GM12878 (cell line): ENCODE data around the gene NELFB. TPM values are rescaled to one million over a fixed set of nuclear protein-coding genes. Genes with fewer than 3 reads are reported as not detected.

Source experiments
- ATAC-seq: fragments of 200-7000 bp; cut with Tn5 transposase; 3 replicates; pipeline ENCODE4 v1.9.1; 2020; ENCODE audit warnings: mild to moderate bottlenecking, moderate library complexity
- BruUV-seq: library from RNA; stranded (reverse); fragments of 400-500 nt; replicated peaks from 2 replicates; lab custom pipeline; 2021; lab: Mats Ljungman, UMichigan
- CTCF ChIA-PET: fragments of 300-600 bp; sonication (Branson Sonifier 250); formaldehyde crosslinking; extraction: SDS; loops from one replicate; lab custom pipeline; 2021; ENCODE audit warnings: inconsistent platforms; lab: Yijun Ruan, JAX
- POLR2A ChIA-PET: fragments of 350-600 bp; formaldehyde crosslinking; extraction: SDS; loops from one replicate; lab custom pipeline; 2021; ENCODE audit warnings: inconsistent platforms; lab: Charles Lee
- RAD21 ChIA-PET: fragments of 300-600 bp; sonication (Branson Sonifier 250); formaldehyde crosslinking; loops from one replicate; lab custom pipeline; 2023; ENCODE audit warnings: antibody characterized with exemption; ENCODE audit not compliant: unreplicated experiment; lab: Charles Lee
- SMC1A ChIA-PET: fragments of 300-600 bp; sonication (Branson Sonifier 250); formaldehyde crosslinking; loops from one replicate; lab custom pipeline; 2023; ENCODE audit not compliant: unreplicated experiment, uncharacterized antibody; lab: Charles Lee
- DNase-seq: peaks from one replicate; pipeline ENCODE4 v3.0.0-alpha.2; 2011; ENCODE audit warnings: low read depth, low spot score
- FAIRE-seq: peaks from 3 replicates; lab custom pipeline; 2011; peaks lifted over from hg19 to GRCh38; lab: Jason Lieb, UNC
- H2AFZ ChIP-seq: 2 replicates; pipeline ENCODE4 v1.6.0; 2011; ENCODE audit warnings: low read depth, low read length, control low read depth; ENCODE audit not compliant: control insufficient read depth
- H3K27ac ChIP-seq: 2 replicates; pipeline ENCODE4 v1.5.1; 2011; ENCODE audit warnings: control low read depth; ENCODE audit not compliant: control insufficient read depth, insufficient read depth
- H3K27me3 ChIP-seq, 2 experiments: replicated peaks in 1 of 2; 2 replicates each; pipeline versions ENCODE4 v1.6.0 to v1.6.1; 2011; ENCODE audit warnings: low read length in 1 of 2; ENCODE audit not compliant: control insufficient read depth in 2 of 2, insufficient read depth in 2 of 2
- H3K36me3 ChIP-seq, 2 experiments: 2 replicates each; pipeline ENCODE4 v1.5.1; 2011; ENCODE audit warnings: low read length in 1 of 2; ENCODE audit not compliant: control insufficient read depth in 2 of 2, insufficient read depth in 2 of 2
- H3K4me1 ChIP-seq: 2 replicates; pipeline ENCODE4 v1.6.1; 2011; ENCODE audit warnings: mild to moderate bottlenecking, low read length, moderate library complexity, mixed read lengths; ENCODE audit not compliant: control insufficient read depth, insufficient read depth
- H3K4me2 ChIP-seq: 2 replicates; pipeline ENCODE4 v1.6.0; 2011; ENCODE audit warnings: control low read depth; ENCODE audit not compliant: control insufficient read depth, insufficient read depth
- H3K4me3 ChIP-seq: fragments of 200-600 bp; sonication (generic); 2 replicates; pipeline ENCODE4 v1.5.1; 2016
- H3K79me2 ChIP-seq: 2 replicates; pipeline ENCODE4 v1.6.0; 2011; ENCODE audit warnings: low read length; ENCODE audit not compliant: control insufficient read depth, insufficient read depth
- H3K9ac ChIP-seq: 2 replicates; pipeline ENCODE4 v1.8.0; 2011; ENCODE audit warnings: low read length, control low read depth, mixed read lengths; ENCODE audit not compliant: control insufficient read depth, insufficient read depth
- H3K9me3 ChIP-seq: replicated peaks from 3 replicates; pipeline ENCODE4 v1.5.1; 2011; ENCODE audit warnings: mild to moderate bottlenecking, low read length; ENCODE audit not compliant: control insufficient read depth, insufficient read depth
- H4K20me1 ChIP-seq: 2 replicates; pipeline ENCODE4 v1.6.0; 2011; ENCODE audit not compliant: control insufficient read depth, insufficient read depth
- CBX3 ChIP-seq: fragments of 200-600 bp; sonication (generic); IDR thresholded peaks from 2 replicates; pipeline ENCODE4 v1.6.1; 2016; ENCODE audit warnings: low read depth, borderline replicate concordance
- NFYA ChIP-seq: IDR thresholded peaks from 2 replicates; pipeline ENCODE4 v1.6.1; 2011; ENCODE audit warnings: low read depth, mild to moderate bottlenecking, low read length, improper control_type of control experiment, borderline replicate concordance
- NFYB ChIP-seq: IDR thresholded peaks from 2 replicates; pipeline ENCODE4 v1.6.1; 2011; ENCODE audit warnings: low read depth, mild to moderate bottlenecking, low read length, improper control_type of control experiment, moderate library complexity; ENCODE audit not compliant: insufficient read depth
- SREBF2 ChIP-seq: IDR thresholded peaks from 2 replicates; pipeline ENCODE4 v1.6.1; 2012; ENCODE audit warnings: mild to moderate bottlenecking, low read length
- ZNF274 ChIP-seq: IDR thresholded peaks from one replicate; pipeline ENCODE4 v1.8.0; 2011; ENCODE audit not compliant: insufficient read length, insufficient read depth
- WGBS: methylation state at CpG from one replicate; pipeline ENCODE4 v1.1.6; 2016; ENCODE audit warnings: low lambda C conversion rate; ENCODE audit not compliant: insufficient replicate concordance, insufficient coverage; ENCODE audit errors: missing lambda C conversion rate; 5-methylcytosine and 5-hydroxymethylcytosine counted together
- in situ Hi-C: fragments of 300-500 bp; cut with MboI; formaldehyde crosslinking; loops from 9 replicates; pipeline ENCODE4 v1.14.3; 2018; ENCODE audit warnings: mixed read lengths
- intact Hi-C: fragments of 100-400 bp; cut with micrococcal nuclease; formaldehyde crosslinking; loops from one replicate; pipeline ENCODE4 v1.14.2; 2022; ENCODE audit not compliant: unreplicated experiment
- polyA plus RNA-seq, 11 experiments: library from polyadenylated mRNA; depleted of rRNA in 4 of 11; unstranded in 6 of 11; stranded (reverse) in 5 of 11; fragments of >200 nt; fragmentation: Nextera tagmentation in 4 of 11; fragmentation: Illumina TruSeq in 1 of 11; extraction: Ambion mirVana in 4 of 11; extraction: Trizol in 1 of 11; gene quantifications; 1 replicate in 1 of 11; 2 replicates in 10 of 11; pipeline versions ENCODE4 v1.2.1 to v1.2.3, GENCODE V29; 2011 to 2016; ENCODE audit warnings: inconsistent platforms in 2 of 11, missing spikeins in 2 of 11, low read depth in 1 of 11
- total RNA-seq, 4 experiments: library from RNA; depleted of rRNA in 3 of 4; stranded (reverse); fragments of >200 nt in 3 of 4; fragmentation: Illumina TruSeq in 1 of 4; extraction: Trizol in 1 of 4; gene quantifications; 2 replicates each; pipeline versions ENCODE4 v1.2.1 to v1.2.3, GENCODE V29; 2013 to 2021
- TF ChIP-seq, protein P1 (sequence below): fragments of 450-650 bp; formaldehyde crosslinking; IDR thresholded peaks from 2 replicates; pipeline ENCODE4 v1.4.0; 2020; ENCODE audit warnings: mild to moderate bottlenecking, moderate library complexity
- TF ChIP-seq, protein P2 (sequence below): fragments of 450-650 bp; IDR thresholded peaks from 2 replicates; pipeline ENCODE4 v1.6.1; 2018; ENCODE audit warnings: borderline replicate concordance, mild to moderate bottlenecking; ENCODE audit not compliant: partially characterized antibody
- TF ChIP-seq, protein P3 (sequence below), 3 experiments: IDR thresholded peaks in 2 of 3; conservative IDR thresholded peaks in 1 of 3; 2 replicates each; pipeline ENCODE4 v1.5.1; 2011; ENCODE audit warnings: low read depth in 3 of 3, low read length in 3 of 3, mild to moderate bottlenecking in 3 of 3, control low read depth in 2 of 3, moderate library complexity in 2 of 3, inconsistent platforms in 1 of 3, mixed read lengths in 1 of 3; ENCODE audit not compliant: control insufficient read depth in 2 of 3, insufficient read depth in 1 of 3; ENCODE audit errors: extremely low read depth in 1 of 3
- TF ChIP-seq, protein P4 (sequence below): IDR thresholded peaks from 2 replicates; pipeline ENCODE4 v1.6.1; 2012; ENCODE audit warnings: low read length, inconsistent platforms

Gene NELFB
- total and polyA plus RNA-seq, 10 of the 15 experiments (the other 5 are each of a cell fraction or from before 2014, with no cell fraction given) = 0.19 to 63.4 (median 30.9) TPM

DNA sequence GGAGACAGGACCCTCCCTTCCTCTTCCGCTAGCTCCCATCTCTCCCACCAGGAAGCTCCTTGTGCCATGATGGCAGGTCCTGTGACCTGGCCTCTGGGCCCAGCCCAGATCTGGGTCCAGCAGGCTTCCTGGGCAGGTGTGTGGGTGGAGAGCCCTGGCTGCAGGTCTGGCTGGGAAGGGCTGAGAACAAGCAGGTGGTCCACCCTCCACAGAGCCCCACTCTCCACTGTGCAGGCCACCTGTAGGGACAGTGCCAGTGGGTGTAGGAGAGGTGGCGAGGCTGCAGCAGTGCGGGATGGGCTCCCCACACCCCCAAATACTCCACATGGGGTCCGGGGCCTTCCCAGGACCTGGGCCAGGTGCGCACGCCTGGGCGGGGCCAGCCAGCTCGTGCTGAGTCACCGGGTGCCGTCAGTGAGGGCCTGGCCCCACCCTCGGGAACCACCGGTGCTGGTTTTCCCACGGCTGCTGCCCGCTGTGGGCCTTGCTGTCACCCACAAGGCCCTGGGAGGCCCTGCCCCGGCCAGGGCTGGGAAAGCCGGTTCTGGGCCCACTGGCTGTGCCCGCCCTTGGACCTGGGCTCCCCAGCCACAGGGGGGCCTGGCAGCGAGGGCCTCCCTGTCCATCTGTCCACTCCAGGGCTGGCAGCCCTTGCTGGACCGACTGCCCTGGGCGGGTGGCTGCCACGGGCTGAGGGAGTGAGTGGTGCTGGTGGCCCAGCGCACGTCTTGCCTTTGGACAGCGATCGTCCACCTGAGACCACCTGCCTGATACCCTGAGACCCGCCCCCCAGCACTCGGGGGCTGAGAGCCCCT is 56.3 kb downstream of the NELFB start (continued):
- TF ChIP-seq, protein P1, sequence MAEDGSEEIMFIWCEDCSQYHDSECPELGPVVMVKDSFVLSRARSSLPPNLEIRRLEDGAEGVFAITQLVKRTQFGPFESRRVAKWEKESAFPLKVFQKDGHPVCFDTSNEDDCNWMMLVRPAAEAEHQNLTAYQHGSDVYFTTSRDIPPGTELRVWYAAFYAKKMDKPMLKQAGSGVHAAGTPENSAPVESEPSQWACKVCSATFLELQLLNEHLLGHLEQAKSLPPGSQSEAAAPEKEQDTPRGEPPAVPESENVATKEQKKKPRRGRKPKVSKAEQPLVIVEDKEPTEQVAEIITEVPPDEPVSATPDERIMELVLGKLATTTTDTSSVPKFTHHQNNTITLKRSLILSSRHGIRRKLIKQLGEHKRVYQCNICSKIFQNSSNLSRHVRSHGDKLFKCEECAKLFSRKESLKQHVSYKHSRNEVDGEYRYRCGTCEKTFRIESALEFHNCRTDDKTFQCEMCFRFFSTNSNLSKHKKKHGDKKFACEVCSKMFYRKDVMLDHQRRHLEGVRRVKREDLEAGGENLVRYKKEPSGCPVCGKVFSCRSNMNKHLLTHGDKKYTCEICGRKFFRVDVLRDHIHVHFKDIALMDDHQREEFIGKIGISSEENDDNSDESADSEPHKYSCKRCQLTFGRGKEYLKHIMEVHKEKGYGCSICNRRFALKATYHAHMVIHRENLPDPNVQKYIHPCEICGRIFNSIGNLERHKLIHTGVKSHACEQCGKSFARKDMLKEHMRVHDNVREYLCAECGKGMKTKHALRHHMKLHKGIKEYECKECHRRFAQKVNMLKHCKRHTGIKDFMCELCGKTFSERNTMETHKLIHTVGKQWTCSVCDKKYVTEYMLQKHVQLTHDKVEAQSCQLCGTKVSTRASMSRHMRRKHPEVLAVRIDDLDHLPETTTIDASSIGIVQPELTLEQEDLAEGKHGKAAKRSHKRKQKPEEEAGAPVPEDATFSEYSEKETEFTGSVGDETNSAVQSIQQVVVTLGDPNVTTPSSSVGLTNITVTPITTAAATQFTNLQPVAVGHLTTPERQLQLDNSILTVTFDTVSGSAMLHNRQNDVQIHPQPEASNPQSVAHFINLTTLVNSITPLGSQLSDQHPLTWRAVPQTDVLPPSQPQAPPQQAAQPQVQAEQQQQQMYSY (CRISPR knock-in tag) = no peak

DNA sequence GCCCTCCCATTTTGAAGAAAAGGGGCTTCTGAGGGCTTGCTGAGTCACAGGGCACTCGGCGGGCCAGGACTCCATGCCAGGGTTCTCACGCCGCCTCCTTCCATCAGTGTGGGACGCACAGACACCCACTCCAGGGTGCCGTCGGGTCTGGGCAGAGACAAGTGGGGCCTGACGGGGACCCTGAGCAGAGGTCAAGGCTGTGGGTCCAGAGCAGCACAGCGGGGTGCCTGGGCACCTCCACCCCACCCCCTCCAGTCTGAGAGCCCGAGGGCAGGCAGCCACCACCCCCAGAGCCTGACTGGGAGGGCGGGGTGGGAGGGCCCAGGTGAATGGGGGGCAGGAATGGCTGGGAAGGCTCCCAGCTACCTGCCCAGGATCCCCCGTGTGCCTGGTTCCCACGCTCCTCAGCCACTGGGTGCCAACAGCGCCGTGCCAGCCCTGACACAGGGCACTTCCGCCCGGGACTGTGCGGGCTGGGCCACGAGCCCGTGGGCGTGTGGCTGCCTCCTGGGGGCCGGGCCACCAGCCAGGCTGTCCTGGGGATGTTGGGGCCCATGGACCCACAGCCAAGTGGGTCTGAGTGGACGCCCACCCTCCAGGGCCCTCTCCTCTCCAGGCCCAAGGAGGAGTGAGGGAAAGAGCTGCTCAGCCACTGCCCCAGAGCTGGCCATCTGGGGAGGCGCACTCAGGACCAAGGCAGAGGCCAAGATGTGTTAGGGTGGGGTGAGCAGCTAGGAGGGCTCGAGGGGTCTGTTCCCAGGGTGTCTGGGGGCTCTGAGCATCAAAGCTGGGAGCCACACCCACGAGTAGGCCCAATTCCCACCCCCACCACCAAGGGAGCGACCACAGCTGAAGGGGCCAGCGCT is 57.1 kb downstream of the NELFB start:
- DNase-seq = no peak
- ChIA-PET CTCF (interaction anchor here (1.2 to 1.6 kb wide), 2 partner anchors 8 to 10 kb away, joined by 4 to 7 read pairs; partner anchors contain the start of gene NRARP), RAD21 (no interaction called here), SMC1A (no interaction called here), POLR2A (no interaction called here)
- intact Hi-C loops = no loop called here
- no peaks in the 10 kb centered on the region for H3K79me2 ChIP-seq
- no peak for ATAC-seq
- in situ Hi-C loops = no loop called here
- H3K9ac ChIP-seq = no peak overlapping the region
- WGBS = 53% methylated on average over 25 of the region's 28 CpGs
- no peaks in the 10 kb centered on the region for H3K4me1 ChIP-seq
- no TSS peak for BruUV-seq
- H3K4me3 ChIP-seq = no peak overlapping the region
- no peak for FAIRE-seq
- H3K4me2 ChIP-seq = no peak overlapping the region
- H4K20me1 ChIP-seq = no peaks in the 10 kb centered on the region
- H3K36me3 ChIP-seq = no peaks in the 10 kb centered on the region
- H3K9me3 ChIP-seq = no peaks in the 10 kb centered on the region
- no peak overlapping the region for H3K27ac ChIP-seq
- TF ChIP-seq NFYB (no peak), CBX3 (no peak), ZNF274 (no peak), NFYA (no peak), SREBF2 (no peak)
- TF ChIP-seq, protein P2, sequence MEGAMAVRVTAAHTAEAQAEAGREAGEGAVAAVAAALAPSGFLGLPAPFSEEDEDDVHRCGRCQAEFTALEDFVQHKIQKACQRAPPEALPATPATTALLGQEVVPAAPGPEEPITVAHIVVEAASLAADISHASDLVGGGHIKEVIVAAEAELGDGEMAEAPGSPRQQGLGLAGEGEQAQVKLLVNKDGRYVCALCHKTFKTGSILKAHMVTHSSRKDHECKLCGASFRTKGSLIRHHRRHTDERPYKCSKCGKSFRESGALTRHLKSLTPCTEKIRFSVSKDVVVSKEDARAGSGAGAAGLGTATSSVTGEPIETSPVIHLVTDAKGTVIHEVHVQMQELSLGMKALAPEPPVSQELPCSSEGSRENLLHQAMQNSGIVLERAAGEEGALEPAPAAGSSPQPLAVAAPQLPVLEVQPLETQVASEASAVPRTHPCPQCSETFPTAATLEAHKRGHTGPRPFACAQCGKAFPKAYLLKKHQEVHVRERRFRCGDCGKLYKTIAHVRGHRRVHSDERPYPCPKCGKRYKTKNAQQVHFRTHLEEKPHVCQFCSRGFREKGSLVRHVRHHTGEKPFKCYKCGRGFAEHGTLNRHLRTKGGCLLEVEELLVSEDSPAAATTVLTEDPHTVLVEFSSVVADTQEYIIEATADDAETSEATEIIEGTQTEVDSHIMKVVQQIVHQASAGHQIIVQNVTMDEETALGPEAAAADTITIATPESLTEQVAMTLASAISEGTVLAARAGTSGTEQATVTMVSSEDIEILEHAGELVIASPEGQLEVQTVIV = no peak
- TF ChIP-seq, protein P3, sequence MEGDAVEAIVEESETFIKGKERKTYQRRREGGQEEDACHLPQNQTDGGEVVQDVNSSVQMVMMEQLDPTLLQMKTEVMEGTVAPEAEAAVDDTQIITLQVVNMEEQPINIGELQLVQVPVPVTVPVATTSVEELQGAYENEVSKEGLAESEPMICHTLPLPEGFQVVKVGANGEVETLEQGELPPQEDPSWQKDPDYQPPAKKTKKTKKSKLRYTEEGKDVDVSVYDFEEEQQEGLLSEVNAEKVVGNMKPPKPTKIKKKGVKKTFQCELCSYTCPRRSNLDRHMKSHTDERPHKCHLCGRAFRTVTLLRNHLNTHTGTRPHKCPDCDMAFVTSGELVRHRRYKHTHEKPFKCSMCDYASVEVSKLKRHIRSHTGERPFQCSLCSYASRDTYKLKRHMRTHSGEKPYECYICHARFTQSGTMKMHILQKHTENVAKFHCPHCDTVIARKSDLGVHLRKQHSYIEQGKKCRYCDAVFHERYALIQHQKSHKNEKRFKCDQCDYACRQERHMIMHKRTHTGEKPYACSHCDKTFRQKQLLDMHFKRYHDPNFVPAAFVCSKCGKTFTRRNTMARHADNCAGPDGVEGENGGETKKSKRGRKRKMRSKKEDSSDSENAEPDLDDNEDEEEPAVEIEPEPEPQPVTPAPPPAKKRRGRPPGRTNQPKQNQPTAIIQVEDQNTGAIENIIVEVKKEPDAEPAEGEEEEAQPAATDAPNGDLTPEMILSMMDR (IDR thresholded peaks at IDR 0.05 in 2 of 3, conservative IDR thresholded peaks at IDR 0.05 in 1 of 3; ENCODE audit: control insufficient read depth in 2 of 3, extremely low read depth in 1 of 3, insufficient read depth in 1 of 3, low read depth in 3 of 3, low read length in 3 of 3) = no peak
- TF ChIP-seq, protein P4, sequence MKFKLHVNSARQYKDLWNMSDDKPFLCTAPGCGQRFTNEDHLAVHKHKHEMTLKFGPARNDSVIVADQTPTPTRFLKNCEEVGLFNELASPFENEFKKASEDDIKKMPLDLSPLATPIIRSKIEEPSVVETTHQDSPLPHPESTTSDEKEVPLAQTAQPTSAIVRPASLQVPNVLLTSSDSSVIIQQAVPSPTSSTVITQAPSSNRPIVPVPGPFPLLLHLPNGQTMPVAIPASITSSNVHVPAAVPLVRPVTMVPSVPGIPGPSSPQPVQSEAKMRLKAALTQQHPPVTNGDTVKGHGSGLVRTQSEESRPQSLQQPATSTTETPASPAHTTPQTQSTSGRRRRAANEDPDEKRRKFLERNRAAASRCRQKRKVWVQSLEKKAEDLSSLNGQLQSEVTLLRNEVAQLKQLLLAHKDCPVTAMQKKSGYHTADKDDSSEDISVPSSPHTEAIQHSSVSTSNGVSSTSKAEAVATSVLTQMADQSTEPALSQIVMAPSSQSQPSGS = no peak
- H3K27me3 ChIP-seq = no peaks in the 10 kb centered on the region
- no peak overlapping the region for H2AFZ ChIP-seq
